HG03045 (cell line): ENCODE data around the gene CAPN15.
"Not testable (repeated sequence)": the region's sequence is repeated elsewhere in the genome, so short reads cannot be mapped to it uniquely, and the experiment has no call there.

Source experiments
- ATAC-seq: cut with Tn5 transposase; IDR thresholded peaks from one replicate; pipeline ENCODE4 v1.9.1; 2021; ENCODE audit warnings: mild to moderate bottlenecking, moderate library complexity; ENCODE audit not compliant: unreplicated experiment

The CAPN15 gene

GRCh38 chr16:527015-527903 is at the start of gene CAPN15:
CAPN15 (plus strand) TSS chr16:527712; CDS start chr16:546839, 19,127 bp downstream.
- ATAC-seq = peak; percentile 65

- not testable (repeated sequence) for ATAC-seq
Observed at GRCh38 chr16:478287-478686, 49.2 kb upstream of the CAPN15 start.

- no peak for ATAC-seq
Observed at GRCh38 chr16:482468-483185, 44.9 kb upstream of the CAPN15 start.

- no peak for ATAC-seq
Observed at GRCh38 chr16:483341-484075, 44.0 kb upstream of the CAPN15 start.

- ATAC-seq = no peak
Observed at GRCh38 chr16:489606-490005, 37.9 kb upstream of the CAPN15 start.

- ATAC-seq = no peak
Observed at GRCh38 chr16:490768-491167, 36.7 kb upstream of the CAPN15 start.

GRCh38 chr16:491220-491919 is 36.1 kb upstream of the CAPN15 start:
- ATAC-seq = no peak

GRCh38 chr16:492211-492875 is 35.2 kb upstream of the CAPN15 start:
- ATAC-seq = no peak

GRCh38 chr16:494676-495075 is 32.8 kb upstream of the CAPN15 start:
- ATAC-seq = not testable (repeated sequence)

GRCh38 chr16:495127-495748 is 32.3 kb upstream of the CAPN15 start:
- no peak for ATAC-seq

GRCh38 chr16:496097-496886 is 31.2 kb upstream of the CAPN15 start:
- ATAC-seq = no peak

GRCh38 chr16:497258-497657 is 30.3 kb upstream of the CAPN15 start:
- no peak for ATAC-seq

GRCh38 chr16:499924-500323 is 27.6 kb upstream of the CAPN15 start:
- ATAC-seq = no peak

GRCh38 chr16:500709-501108 is 26.8 kb upstream of the CAPN15 start:
- ATAC-seq = no peak

GRCh38 chr16:502179-502943 is 25.2 kb upstream of the CAPN15 start:
- ATAC-seq = no peak

- ATAC-seq = no peak
Observed at GRCh38 chr16:503150-504071, 24.1 kb upstream of the CAPN15 start.
